Fibroblast of villous mesenchyme (primary cell): Measurements from ENCODE around the gene NUDT3. TPM values are rescaled to one million over a fixed set of nuclear protein-coding genes. Genes with fewer than 3 reads are reported as not detected.
"Not testable (repeated sequence)": the region's sequence is repeated elsewhere in the genome, so short reads cannot be mapped to it uniquely, and the experiment has no call there.

Experiments used
- DNase-seq: peaks from one replicate; pipeline ENCODE4 v3.0.0-alpha.2; 2010; ENCODE audit warnings: low read depth
- H3K4me3 ChIP-seq: 2 replicates; pipeline ENCODE4 v1.5.1; 2011; ENCODE audit warnings: low read depth, mild to moderate bottlenecking, low read length
- total RNA-seq: library from RNA; depleted of rRNA; stranded (reverse); fragments of >200 nt; gene quantifications from 2 replicates; pipeline ENCODE4 v1.2.3, GENCODE V29; 2012
- TF ChIP-seq, protein P1 (sequence below): IDR thresholded peaks from 2 replicates; pipeline ENCODE4 v1.5.1; 2012; ENCODE audit warnings: low read depth, mild to moderate bottlenecking, low read length; ENCODE audit not compliant: insufficient read depth

The NUDT3 gene
- total RNA-seq, 1 donor = 31.1 TPM

DNA sequence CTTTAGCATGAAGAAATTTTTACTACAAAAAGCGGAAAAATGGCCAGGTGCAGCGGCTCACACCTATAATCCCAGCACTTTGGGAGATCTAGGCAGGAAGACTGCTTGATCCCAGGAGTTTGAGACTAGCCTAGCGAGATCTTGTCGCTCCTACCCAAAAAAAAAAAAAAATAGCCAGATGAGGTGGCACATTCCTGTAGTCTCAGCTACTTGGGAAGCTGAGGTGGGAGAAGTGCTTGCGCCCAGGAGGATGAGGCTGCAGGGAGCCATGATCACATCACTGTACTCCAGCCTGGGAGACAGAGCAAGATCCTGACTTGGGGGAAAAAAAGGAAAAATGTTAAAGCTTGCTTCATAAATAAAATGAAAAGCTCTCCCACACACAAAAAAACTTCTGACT, 14.5 kb downstream of the NUDT3 start:
- DNase-seq = no peak
- TF ChIP-seq, protein P1, sequence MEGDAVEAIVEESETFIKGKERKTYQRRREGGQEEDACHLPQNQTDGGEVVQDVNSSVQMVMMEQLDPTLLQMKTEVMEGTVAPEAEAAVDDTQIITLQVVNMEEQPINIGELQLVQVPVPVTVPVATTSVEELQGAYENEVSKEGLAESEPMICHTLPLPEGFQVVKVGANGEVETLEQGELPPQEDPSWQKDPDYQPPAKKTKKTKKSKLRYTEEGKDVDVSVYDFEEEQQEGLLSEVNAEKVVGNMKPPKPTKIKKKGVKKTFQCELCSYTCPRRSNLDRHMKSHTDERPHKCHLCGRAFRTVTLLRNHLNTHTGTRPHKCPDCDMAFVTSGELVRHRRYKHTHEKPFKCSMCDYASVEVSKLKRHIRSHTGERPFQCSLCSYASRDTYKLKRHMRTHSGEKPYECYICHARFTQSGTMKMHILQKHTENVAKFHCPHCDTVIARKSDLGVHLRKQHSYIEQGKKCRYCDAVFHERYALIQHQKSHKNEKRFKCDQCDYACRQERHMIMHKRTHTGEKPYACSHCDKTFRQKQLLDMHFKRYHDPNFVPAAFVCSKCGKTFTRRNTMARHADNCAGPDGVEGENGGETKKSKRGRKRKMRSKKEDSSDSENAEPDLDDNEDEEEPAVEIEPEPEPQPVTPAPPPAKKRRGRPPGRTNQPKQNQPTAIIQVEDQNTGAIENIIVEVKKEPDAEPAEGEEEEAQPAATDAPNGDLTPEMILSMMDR = no peak
- no peak overlapping the region for H3K4me3 ChIP-seq

DNA sequence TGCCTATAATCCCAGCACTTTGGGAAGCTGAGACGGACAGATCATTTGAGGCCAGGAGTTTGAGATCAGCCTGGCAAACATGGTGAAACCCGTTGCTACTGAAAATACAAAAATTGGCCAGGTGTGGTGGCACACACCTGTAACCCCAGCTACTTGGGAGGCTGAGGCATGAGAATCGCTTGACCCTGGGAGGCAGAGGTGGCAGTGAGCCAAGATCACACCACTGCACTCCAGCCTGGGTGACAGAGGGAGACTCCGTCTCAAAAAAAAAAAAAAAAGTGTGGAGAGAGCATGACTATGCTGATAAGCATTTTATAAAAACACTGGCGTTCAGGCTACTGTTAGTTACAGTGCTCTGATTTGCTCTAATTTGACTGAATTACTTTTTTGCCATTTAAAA, 14.9 kb downstream of the NUDT3 start:
- DNase-seq, H3K4me3 ChIP-seq: not testable (repeated sequence)

DNA sequence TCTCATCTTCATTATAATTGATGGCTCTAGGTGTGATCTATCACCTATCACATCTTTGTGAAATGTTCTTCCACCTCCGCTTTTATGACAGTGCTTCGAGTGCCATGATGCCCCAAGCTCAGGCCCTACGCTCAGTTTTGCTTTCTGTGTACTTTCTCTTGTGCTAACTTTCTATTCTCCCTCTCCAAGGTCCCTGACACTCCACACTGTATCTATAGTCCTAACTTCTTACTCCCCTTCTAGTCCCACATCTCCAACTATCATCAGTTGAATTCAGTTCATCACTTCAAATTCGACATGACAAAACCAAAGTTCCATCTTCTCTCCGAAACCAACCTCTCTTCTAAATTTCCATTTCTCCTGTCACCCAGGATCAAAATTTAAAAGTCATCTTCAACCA, 16.6 kb downstream of the NUDT3 start:
- H3K4me3 ChIP-seq = no peak overlapping the region
- no peak for DNase-seq
- TF ChIP-seq, protein P1 = no peak

DNA sequence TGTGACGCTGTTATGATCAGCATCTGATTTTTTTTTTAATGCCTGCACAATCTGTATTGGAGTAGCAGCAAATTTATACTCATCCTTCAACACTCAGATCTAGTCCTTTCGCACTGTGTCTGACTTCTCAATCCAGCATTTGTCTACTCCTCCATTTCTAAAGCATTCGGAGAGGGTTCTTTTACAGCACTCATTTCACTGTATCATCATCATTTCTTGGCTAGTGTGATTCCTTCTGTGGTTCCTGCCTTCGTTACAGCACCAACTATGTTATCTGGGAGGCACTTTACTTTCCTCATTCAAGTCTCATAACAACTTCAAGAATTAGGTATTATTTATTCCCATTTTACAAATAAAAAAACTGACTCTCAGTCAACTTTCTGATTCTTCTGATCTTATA, 18.0 kb downstream of the NUDT3 start:
- DNase-seq = no peak
- TF ChIP-seq, protein P1 = no peak
- no peak overlapping the region for H3K4me3 ChIP-seq

DNA sequence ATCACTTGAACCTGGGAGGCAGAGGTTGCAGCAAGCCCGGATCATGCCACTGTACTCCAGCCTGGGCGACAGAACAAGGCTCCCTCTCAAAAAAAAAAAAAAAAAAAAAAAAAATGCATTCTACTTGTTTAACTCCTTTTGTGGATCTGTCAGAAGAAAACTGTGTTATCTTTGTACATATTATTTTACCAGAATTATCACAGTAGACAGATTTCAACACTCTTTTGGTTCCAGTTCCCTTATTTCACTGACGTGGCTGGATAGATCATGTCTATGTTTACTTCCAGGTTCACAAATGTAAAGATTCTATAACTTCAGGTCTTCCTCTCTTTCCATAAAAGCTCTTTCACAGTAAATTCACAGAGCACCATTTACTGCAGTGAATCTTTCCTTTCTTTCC, 18.4 kb downstream of the NUDT3 start:
- no peak overlapping the region for H3K4me3 ChIP-seq
- TF ChIP-seq, protein P1 = no peak
- DNase-seq = no peak

DNA sequence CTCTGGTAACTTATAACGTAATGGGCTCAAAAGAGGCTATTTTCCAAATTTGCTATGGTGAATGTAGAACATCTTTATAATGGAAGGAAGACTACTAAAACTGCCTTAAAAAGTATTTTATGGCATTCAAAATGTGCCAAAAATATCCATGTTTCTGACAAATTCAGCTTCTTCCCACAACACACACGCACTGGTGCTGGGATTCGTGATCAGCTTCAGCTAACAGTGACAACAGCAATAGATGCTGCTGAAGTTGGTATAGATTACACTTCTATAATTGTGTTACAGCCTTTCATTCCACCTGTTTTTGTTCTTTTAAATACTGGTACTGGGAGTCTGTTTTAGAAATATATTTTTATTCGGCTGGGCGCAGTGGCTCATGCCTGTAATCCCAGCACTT, 19.0 kb downstream of the NUDT3 start:
- H3K4me3 ChIP-seq = no peak overlapping the region
- DNase-seq = no peak
- TF ChIP-seq, protein P1 = no peak

DNA sequence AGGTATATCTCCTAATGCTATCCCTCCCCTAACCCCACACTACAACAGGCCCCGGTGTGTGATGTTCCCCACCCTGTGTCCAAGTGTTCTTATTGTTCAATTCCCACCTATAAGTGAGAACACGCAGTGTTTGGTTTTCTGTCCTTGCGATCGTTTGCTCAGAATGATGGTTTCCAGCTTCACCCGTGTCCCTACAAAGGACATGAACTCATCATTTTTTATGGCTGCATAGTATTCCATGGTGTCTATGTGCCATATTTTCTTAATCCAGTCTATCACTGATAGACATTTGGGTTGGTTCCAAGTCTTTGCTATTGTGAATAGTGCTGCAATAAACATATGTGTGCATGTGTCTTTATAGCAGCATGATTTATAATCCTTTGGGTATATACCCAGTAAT, 20.6 kb downstream of the NUDT3 start:
- H3K4me3 ChIP-seq, DNase-seq: not testable (repeated sequence)

DNA sequence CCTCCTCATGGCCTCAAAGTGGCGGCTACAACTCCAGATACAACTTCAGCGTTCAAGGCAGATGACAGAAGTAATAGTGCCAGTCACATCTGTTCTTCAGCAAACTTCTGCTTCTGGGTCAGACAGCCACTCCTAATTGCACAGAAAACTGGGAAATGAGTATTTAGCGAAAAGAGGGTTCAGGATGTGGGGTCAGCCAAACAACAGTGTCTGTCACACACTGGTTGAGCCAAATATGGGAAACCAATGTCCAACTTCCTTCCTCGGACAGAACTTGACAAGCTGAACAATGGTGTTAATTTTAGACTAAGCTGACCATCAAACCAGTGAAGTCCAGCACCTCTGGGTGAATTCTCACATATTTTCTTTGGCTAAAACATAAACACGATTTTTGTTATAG, 22.1 kb downstream of the NUDT3 start:
- H3K4me3 ChIP-seq = no peak overlapping the region
- TF ChIP-seq, protein P1 = no peak
- no peak for DNase-seq
